A673 (cell line): ENCODE data around the gene SYT7. TPM values are rescaled to one million over a fixed set of nuclear protein-coding genes. Genes with fewer than 3 reads are reported as not detected.

ENCODE experiments used
- BruUV-seq: library from RNA; stranded (reverse); fragments of 400-500 nt; replicated peaks from 2 replicates; lab custom pipeline; 2021; lab: Mats Ljungman, UMichigan
- CTCF ChIA-PET: fragments of 300-600 bp; sonication (Branson Sonifier 250); formaldehyde crosslinking; loops from one replicate; lab custom pipeline; 2022; ENCODE audit warnings: antibody characterized with exemption; lab: Charles Lee
- POLR2A ChIA-PET: fragments of 300-600 bp; sonication (Branson Sonifier 250); formaldehyde crosslinking; loops from one replicate; lab custom pipeline; 2022; ENCODE audit warnings: antibody characterized with exemption; ENCODE audit not compliant: low non-redundant PET; lab: Charles Lee
- DNase-seq: peaks from one replicate; pipeline ENCODE4 v3.0.0-alpha.2; 2015; ENCODE audit warnings: low spot score
- H3K27ac ChIP-seq: fragments of 200-600 bp; sonication (generic); 2 replicates; pipeline ENCODE4 v1.5.1; 2016; ENCODE audit warnings: mixed run types, low read depth, mild to moderate bottlenecking, mixed read lengths, antibody characterized with exemption, low read length; ENCODE audit not compliant: poor library complexity, severe bottlenecking
- H3K27me3 ChIP-seq: fragments of 200-600 bp; sonication (generic); replicated peaks from 2 replicates; pipeline ENCODE4 v1.6.1; 2017; ENCODE audit warnings: mixed run types, low read depth, mild to moderate bottlenecking, mixed read lengths, antibody characterized with exemption, low read length; ENCODE audit not compliant: insufficient read depth, poor library complexity
- H3K36me3 ChIP-seq: fragments of 200-600 bp; sonication (generic); 2 replicates; pipeline ENCODE4 v1.6.1; 2016; ENCODE audit warnings: mixed run types, mild to moderate bottlenecking, mixed read lengths, antibody characterized with exemption, low read length; ENCODE audit not compliant: insufficient read depth, poor library complexity, severe bottlenecking
- H3K4me1 ChIP-seq: fragments of 200-600 bp; sonication (generic); 2 replicates; pipeline ENCODE4 v1.6.1; 2017; ENCODE audit warnings: mixed run types, mild to moderate bottlenecking, mixed read lengths, antibody characterized with exemption, low read length; ENCODE audit not compliant: insufficient read depth, poor library complexity, severe bottlenecking
- H3K4me3 ChIP-seq: fragments of 200-600 bp; sonication (generic); 2 replicates; pipeline ENCODE4 v1.5.1; 2016; ENCODE audit warnings: low read depth, mixed run types, mild to moderate bottlenecking, mixed read lengths, low read length; ENCODE audit not compliant: poor library complexity, severe bottlenecking
- H3K9me3 ChIP-seq: fragments of 200-600 bp; sonication (generic); 2 replicates; pipeline ENCODE4 v1.6.1; 2016; ENCODE audit warnings: mixed run types, low read depth, mild to moderate bottlenecking, mixed read lengths, antibody characterized with exemption, low read length; ENCODE audit not compliant: poor library complexity, severe bottlenecking
- CTCF ChIP-seq: fragments of 300-800, 200-600 bp; sonication (generic); conservative IDR thresholded peaks from 2 replicates; pipeline ENCODE4 v1.5.1; 2017; ENCODE audit warnings: low read depth, mild to moderate bottlenecking, antibody characterized with exemption, low read length, moderate library complexity, mixed read lengths
- EZH2 ChIP-seq: fragments of 200-600 bp; sonication (generic); IDR thresholded peaks from 2 replicates; pipeline ENCODE4 v1.6.1; 2017; ENCODE audit warnings: borderline replicate concordance, low read depth, mild to moderate bottlenecking, mixed read lengths, antibody characterized with exemption, low read length; ENCODE audit not compliant: poor library complexity, severe bottlenecking
- intact Hi-C: fragments of 100-400 bp; cut with micrococcal nuclease; formaldehyde crosslinking; loops from one replicate; pipeline ENCODE4 v1.10.0; 2022; ENCODE audit not compliant: unreplicated experiment
- total RNA-seq: library from RNA; stranded (reverse); gene quantifications from 2 replicates; pipeline ENCODE4 v1.2.3, GENCODE V29; 2021

SYT7 gene
- total RNA-seq, 1 experiment from 2014 or later, result 1.3 TPM

GRCh38 chr11:61510166-61510919 is 70.5 kb downstream of the SYT7 start:
- peak; percentile 69 for DNase-seq
- no peak overlapping the region for H3K4me3 ChIP-seq
- BruUV-seq, result no TSS peak
- H3K4me1 ChIP-seq, result peaks cover 77% of the 10 kb centered on the region
- H3K36me3 ChIP-seq, result no peaks in the 10 kb centered on the region
- peak overlapping the region; percentile 80 for H3K27ac ChIP-seq
- TF ChIP-seq EZH2, result no peak
- TF ChIP-seq CTCF, result no peak
- POLR2A ChIA-PET, result interaction anchor here (0.6 kb wide), 2 partner anchors 72 to 86 kb away, joined by 3 read pairs; no protein-coding TSS in a partner anchor
- H3K9me3 ChIP-seq, result no peaks in the 10 kb centered on the region
- H3K27me3 ChIP-seq, result no peaks in the 10 kb centered on the region
- CTCF ChIA-PET, result interaction anchor here (0.5 to 1.0 kb wide), 2 partner anchors 22 to 198 kb away, joined by 3 read pairs; no protein-coding TSS in a partner anchor
- intact Hi-C loops, result no loop called here

GRCh38 chr11:61509043-61510029 is 71.5 kb downstream of the SYT7 start:
- Histone ChIP-seq H3K27ac (peak overlapping the region; percentile 80), H3K4me3 (peak overlapping the region; percentile 53), H3K36me3 (no peaks in the 10 kb centered on the region), H3K9me3 (no peaks in the 10 kb centered on the region), H3K27me3 (no peaks in the 10 kb centered on the region), H3K4me1 (peaks cover 81% of the 10 kb centered on the region)
- CTCF ChIA-PET, result interaction anchor here (0.6 to 1.8 kb wide), 4 partner anchors 8 to 63 kb away, joined by 3 to 18 read pairs (median 7); no protein-coding TSS in a partner anchor
- intact Hi-C loops, result loop anchor here (2.0 kb wide), 1 partner anchor 177 kb away; the partner anchor contains the start of genes DDB1 and TKFC
- no TSS peak for BruUV-seq
- DNase-seq, result peak; percentile 97
- POLR2A ChIA-PET, result interaction anchor here (0.5 to 1.7 kb wide), 5 partner anchors 7 to 116 kb away, joined by 3 to 10 read pairs (median 6); no protein-coding TSS in a partner anchor
- TF ChIP-seq EZH2 (no peak), CTCF (peak; percentile 77)
